Measurements from ENCODE around the gene GATA1. TPM values are rescaled to one million over a fixed set of nuclear protein-coding genes. Genes with fewer than 3 reads are reported as not detected.

Gene GATA1
- total RNA-seq, 1 experiment from 2014 or later = 0.23 TPM

Other genes starting within 250 kb of the GATA1 start
- 29.4 TPM for gene TBC1D25, start 246.9 kb upstream of the GATA1 start, total RNA-seq (2021; ENCODE audit: unreplicated experiment)
- gene RBM3, start 212.1 kb upstream of the GATA1 start, total RNA-seq (2021; ENCODE audit: unreplicated experiment) = 528 TPM
- 91.3 TPM for gene WDR13, start 189.1 kb upstream of the GATA1 start, total RNA-seq (2021; ENCODE audit: unreplicated experiment)
- 0.82 TPM for gene WAS, start 102.8 kb upstream of the GATA1 start, total RNA-seq (2021; ENCODE audit: unreplicated experiment)
- gene SUV39H1, start 89.9 kb upstream of the GATA1 start, total RNA-seq (2021; ENCODE audit: unreplicated experiment) = 25.6 TPM
- gene GLOD5, start 24.8 kb upstream of the GATA1 start, total RNA-seq (2021; ENCODE audit: unreplicated experiment) = not detected
- 97.1 TPM for gene HDAC6, start 15.5 kb downstream of the GATA1 start, total RNA-seq (2021; ENCODE audit: unreplicated experiment)
- gene ERAS, start 39.9 kb downstream of the GATA1 start, total RNA-seq (2021; ENCODE audit: unreplicated experiment) = 0.23 TPM
- 17.8 TPM for gene PCSK1N, start 49.0 kb downstream of the GATA1 start, total RNA-seq (2021; ENCODE audit: unreplicated experiment)
- 92.1 TPM for gene TIMM17B, start 111.2 kb downstream of the GATA1 start, total RNA-seq (2021; ENCODE audit: unreplicated experiment)
- 136 TPM for gene PQBP1, start 111.3 kb downstream of the GATA1 start, total RNA-seq (2021; ENCODE audit: unreplicated experiment)
- gene SLC35A2, start 125.1 kb downstream of the GATA1 start, total RNA-seq (2021; ENCODE audit: unreplicated experiment) = 72.4 TPM
- gene PIM2, start 132.4 kb downstream of the GATA1 start, total RNA-seq (2021; ENCODE audit: unreplicated experiment) = 52.6 TPM
- 59.5 TPM for gene OTUD5, start 171.0 kb downstream of the GATA1 start, total RNA-seq (2021; ENCODE audit: unreplicated experiment)
- gene KCND1, start 185.3 kb downstream of the GATA1 start, total RNA-seq (2021; ENCODE audit: unreplicated experiment) = 5.5 TPM
- 51.0 TPM for gene GRIPAP1, start 215.7 kb downstream of the GATA1 start, total RNA-seq (2021; ENCODE audit: unreplicated experiment)